NOMO-1 treated with DMSO at 0.1 percent for 48 hours (cell line): Measurements from ENCODE around the gene USP28.
"Not testable (repeated sequence)": the region's sequence is repeated elsewhere in the genome, so short reads cannot be mapped to it uniquely, and the experiment has no call there.

ENCODE experiments used
- DNase-seq: peaks from one replicate; lab custom pipeline; 2025; ENCODE audit not compliant: unreplicated experiment; lab: John Stamatoyannopoulos, UW

USP28 gene

GRCh38 chr11:113840932-113841664 is 34.3 kb downstream of the USP28 start:
- DNase-seq: no peak

GRCh38 chr11:113839842-113840241 is 35.5 kb downstream of the USP28 start:
- no peak for DNase-seq

GRCh38 chr11:113838005-113838404 is 37.4 kb downstream of the USP28 start:
- DNase-seq: no peak

- DNase-seq: no peak
Measured at GRCh38 chr11:113835306-113835705, 40.1 kb downstream of the USP28 start.

- no peak for DNase-seq
Measured at GRCh38 chr11:113833151-113833550, 42.2 kb downstream of the USP28 start.

GRCh38 chr11:113831314-113831713 is 44.1 kb downstream of the USP28 start:
- no peak for DNase-seq

- DNase-seq: no peak
Measured at GRCh38 chr11:113829751-113830150, 45.6 kb downstream of the USP28 start.

- no peak for DNase-seq
Measured at GRCh38 chr11:113828191-113828590, 47.2 kb downstream of the USP28 start.

GRCh38 chr11:113827477-113827876 is 47.9 kb downstream of the USP28 start:
- no peak for DNase-seq

GRCh38 chr11:113818426-113818825 is 56.9 kb downstream of the USP28 start:
- DNase-seq: no peak

- no peak for DNase-seq
Measured at GRCh38 chr11:113817626-113818025, 57.7 kb downstream of the USP28 start.

- DNase-seq: no peak
Measured at GRCh38 chr11:113817162-113817561, 58.2 kb downstream of the USP28 start.

GRCh38 chr11:113814181-113814580 is 61.2 kb downstream of the USP28 start:
- DNase-seq: no peak

- DNase-seq: no peak
Measured at GRCh38 chr11:113808931-113809330, 66.4 kb downstream of the USP28 start.

GRCh38 chr11:113806406-113806805 is 69.0 kb downstream of the USP28 start:
- DNase-seq: no peak

GRCh38 chr11:113805640-113806039 is 69.7 kb downstream of the USP28 start:
- no peak for DNase-seq

- no peak for DNase-seq
Measured at GRCh38 chr11:113802621-113803020, 72.8 kb downstream of the USP28 start.

GRCh38 chr11:113796663-113797259 is 78.6 kb downstream of the USP28 start:
- peak; percentile 24 for DNase-seq

GRCh38 chr11:113789675-113790320 is 85.6 kb downstream of the USP28 start:
- DNase-seq: no peak

GRCh38 chr11:113789016-113789415 is 86.4 kb downstream of the USP28 start:
- DNase-seq: not testable (repeated sequence)

GRCh38 chr11:113782134-113782533 is 93.2 kb downstream of the USP28 start:
- DNase-seq: no peak

GRCh38 chr11:113781682-113782081 is 93.7 kb downstream of the USP28 start:
- DNase-seq: no peak
